GM21381 (cell line): ENCODE data around the gene CYGB.

Experiments
- ATAC-seq: cut with Tn5 transposase; IDR thresholded peaks from one replicate; pipeline ENCODE4 v1.9.1; 2021; ENCODE audit warnings: mild to moderate bottlenecking, moderate library complexity; ENCODE audit not compliant: unreplicated experiment

CYGB gene

GRCh38 chr17:76551685-76552084 lies 14.2 kb upstream of the CYGB start:
- no peak for ATAC-seq

GRCh38 chr17:76550712-76551615 lies 13.5 kb upstream of the CYGB start:
- ATAC-seq, result no peak

- no peak for ATAC-seq
Measured at GRCh38 chr17:76549539-76549938, 12.0 kb upstream of the CYGB start.

GRCh38 chr17:76549215-76549518 lies 11.7 kb upstream of the CYGB start:
- no peak for ATAC-seq

- no peak for ATAC-seq
Measured at GRCh38 chr17:76548378-76549214, 11.1 kb upstream of the CYGB start.

DNA sequence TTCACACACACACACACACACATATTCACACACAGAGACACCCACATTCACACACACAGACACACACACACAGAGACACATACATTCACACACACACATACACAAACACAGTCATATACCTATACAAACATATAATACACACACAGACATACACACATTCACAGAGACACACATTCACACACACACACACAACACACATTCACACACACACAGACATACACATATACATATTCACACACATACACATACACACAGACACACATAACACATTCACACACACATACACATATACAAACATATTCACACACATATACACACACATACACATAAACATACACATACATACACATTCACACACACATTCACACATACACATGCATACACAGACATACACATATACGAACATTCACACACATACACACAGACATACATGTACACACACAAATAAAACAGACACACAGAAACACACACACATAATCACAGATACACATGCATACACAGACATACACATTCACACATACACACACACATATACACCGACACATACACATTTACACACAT lies 10.2 kb upstream of the CYGB start:
- no peak for ATAC-seq

GRCh38 chr17:76547183-76547641 lies 9.7 kb upstream of the CYGB start:
- ATAC-seq, result no peak

GRCh38 chr17:76546556-76547182 lies 9.2 kb upstream of the CYGB start:
- ATAC-seq, result no peak

DNA sequence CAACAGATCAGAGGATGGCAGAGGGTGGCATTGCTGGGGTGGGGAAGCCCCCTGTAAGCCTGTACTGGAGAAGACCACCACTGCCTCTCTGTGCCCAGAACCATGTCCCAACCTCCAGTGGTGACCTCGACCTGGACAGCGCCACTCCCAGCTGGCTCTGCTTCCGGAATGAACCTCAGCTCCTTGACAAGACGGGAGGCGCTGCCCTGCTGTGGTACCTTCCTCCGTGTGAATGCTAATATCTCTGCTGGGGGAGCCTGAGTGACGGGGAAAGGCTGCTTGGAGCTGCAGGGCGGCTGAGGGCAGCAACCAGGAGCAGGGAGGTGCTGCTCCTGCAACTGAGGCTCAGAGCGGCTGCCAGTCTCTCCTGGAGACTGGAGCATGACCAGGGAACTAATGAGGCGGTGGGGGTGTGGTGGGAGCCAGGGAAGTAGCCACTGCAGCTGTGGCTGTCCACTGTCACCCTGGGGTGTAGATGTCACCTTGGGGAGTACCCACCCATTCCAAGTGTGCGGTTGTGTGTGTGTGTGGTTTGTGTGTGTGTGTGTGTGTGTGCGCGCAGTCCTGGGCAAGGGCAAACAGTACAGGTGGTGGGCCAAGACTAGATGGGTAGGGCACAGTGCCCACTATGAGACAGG lies 8.5 kb upstream of the CYGB start:
- ATAC-seq, result no peak

DNA sequence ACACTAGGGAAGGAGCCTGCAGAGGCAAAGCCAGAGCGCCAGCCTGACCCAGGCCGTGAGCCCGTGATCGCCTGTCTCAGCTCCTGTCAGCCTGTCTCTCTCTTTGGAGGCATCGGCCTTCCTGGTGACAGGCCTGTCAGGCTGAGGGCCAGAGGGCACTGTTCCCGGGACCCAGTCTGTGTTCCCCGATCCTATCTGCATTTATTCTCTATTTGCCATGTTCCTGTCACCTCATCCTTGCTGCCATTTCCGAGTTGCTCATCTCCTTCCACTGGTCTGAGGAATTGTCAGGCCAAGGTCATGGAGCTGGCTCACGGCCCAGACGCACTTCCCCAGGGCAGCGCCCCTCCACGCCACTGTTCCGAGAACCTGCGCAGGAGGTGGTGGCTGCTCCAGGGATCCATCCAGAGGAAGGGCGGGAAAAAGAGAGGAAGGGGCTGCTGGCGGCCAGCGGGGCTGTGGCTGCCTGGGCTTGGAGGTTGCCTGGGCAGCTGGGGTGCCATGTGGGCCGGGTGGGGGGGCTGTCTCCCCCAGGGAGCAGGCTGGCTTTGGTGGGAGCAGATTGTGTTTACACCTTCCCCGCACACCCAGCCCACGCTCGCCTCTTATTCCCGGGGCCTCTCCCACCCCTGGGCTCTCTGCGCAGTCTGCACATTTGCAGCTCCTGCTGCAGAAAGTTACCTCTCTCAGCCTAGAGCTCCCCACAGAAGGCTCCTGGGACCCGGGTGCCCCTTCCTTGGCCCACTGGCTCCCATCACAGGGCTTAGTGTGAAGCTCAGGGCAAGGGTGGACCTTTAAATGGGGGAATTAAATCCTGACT lies 7.2 kb upstream of the CYGB start:
- ATAC-seq, result no peak

DNA sequence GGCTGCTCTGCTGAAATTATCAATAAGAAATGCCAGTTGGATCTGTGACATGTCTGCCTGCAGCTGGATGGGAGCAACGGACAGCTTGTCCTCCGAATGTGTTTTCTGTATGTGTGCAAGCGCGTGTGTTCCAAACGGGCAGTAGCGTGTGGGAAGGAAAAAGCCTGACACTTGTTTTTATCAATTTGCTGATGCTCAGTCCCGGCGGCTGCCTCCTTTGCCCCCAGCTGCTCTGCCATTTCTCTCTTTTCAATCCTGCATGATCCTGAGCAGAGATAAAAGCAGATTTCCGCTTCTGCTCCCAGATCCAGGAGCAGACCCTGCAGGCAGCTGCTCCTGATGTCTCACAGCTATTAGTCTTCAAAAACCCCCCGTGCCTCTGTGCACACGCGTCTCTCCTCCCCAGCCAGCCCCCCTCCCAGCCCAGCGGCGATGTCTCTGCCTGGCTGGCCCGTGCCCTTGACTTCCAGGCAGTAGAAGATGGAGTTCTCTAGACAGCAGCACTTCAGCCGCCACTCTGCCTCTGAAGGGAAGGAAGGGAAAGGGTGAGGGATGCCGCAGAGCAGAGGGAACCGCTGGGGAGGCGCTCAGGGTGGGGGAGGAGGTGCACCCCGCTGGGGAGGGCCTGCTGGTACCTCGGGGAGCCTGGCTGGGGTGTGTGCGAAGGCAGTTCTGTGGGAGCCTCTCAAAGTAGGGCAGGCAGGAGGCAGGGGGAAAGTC lies 6.5 kb upstream of the CYGB start:
- ATAC-seq, result no peak

GRCh38 chr17:76543482-76543825 lies 5.9 kb upstream of the CYGB start:
- ATAC-seq, result no peak

GRCh38 chr17:76542984-76543383 lies 5.5 kb upstream of the CYGB start:
- ATAC-seq, result no peak

GRCh38 chr17:76542566-76542971 lies 5.1 kb upstream of the CYGB start:
- ATAC-seq, result no peak

DNA sequence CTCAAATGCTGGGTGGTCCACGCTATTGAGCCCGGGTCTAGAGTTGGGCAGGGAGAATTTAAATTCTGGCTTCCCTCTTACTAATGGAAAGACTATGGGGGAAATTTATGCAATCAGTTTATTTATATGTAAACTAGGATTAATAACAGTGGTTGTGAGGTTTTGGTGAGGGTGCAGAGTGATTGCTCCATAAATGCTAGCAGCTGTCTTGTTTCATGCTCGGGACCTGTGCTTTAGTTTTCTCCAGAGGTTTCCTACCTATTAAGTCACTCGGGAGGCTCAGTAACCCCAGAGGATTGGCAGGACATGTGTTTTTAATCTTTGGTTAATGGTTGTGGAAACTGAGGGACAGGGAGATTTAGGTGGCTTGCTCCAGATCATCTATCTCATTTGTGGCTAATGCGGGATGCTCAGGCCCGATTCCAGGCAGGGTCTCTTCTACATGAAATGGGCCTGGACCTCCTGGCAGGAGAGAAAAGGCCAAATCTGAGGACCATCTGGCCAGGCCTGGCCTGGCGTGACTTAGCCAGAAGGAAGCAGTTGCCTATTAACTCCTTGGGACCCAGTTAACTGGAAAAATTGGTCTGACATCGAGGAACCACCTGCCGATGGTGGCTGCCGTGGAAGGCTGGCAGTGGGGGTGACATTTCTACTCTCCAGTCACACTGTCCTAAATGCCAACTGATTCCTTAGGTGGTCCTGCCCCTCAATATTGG lies 4.4 kb upstream of the CYGB start:
- no peak for ATAC-seq

- no peak for ATAC-seq
Measured at GRCh38 chr17:76540381-76541300, 3.1 kb upstream of the CYGB start.

DNA sequence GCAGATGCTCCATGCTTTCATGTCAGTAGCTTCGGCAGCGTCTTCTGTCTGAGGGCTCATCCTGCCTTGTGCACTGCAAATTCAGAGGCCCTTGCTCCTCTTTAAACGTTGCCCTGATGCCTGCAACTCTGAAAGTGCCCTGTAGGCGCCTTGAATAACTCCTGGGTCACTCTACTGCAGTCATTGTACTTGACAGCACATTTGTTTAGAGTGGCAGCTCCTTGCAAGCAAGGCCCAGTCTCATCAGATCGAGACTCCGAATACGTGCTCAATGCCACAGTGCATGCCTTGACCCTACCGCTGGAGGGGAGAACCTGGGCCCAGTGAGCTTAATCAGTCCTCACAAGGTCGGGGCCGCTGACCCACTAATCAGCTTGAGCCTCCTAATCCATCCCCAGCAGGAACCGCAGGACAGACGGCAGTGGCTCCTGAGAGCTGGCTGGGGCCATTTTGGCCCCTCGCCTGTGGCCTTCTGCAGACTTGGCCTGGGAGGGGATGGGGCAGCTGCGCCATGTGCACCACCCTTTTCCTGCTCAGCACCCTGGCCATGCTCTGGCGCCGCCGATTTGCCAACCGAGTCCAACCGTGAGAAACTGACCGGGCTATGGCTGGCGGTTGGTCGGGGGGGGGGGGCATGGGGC lies 2.2 kb upstream of the CYGB start, which contains the start of gene PRCD:
Gene PRCD (plus strand): TSS at position 414 of the 641 bp plus-strand sequence. CDS start 98 bp downstream, at position 512.
- no peak for ATAC-seq
